Pancreas (tissue), 10 donors: ENCODE measurements around the gene CLASRP. TPM values are rescaled to one million over a fixed set of nuclear protein-coding genes. Genes with fewer than 3 reads are reported as not detected.
A peak's percentile ranks its signal among the peaks of the same experiment; 100 is the strongest.

ENCODE experiments used
- ATAC-seq, 4 donors: fragments of 200-7000 bp; cut with Tn5 transposase; one replicate each; pipeline versions ENCODE4 v1.8.0 to v1.9.1; 2020; ENCODE audit warnings: mild to moderate bottlenecking in 4 of 4, moderate library complexity in 4 of 4
- DNase-seq, 6 donors: peaks; one replicate each; pipeline ENCODE4 v3.0.0-alpha.2; 2020
- FAIRE-seq: peaks from 2 replicates; lab custom pipeline; 2012; peaks lifted over from hg19 to GRCh38; lab: Jason Lieb, UNC
- H3K27ac ChIP-seq, 4 donors: fragments of 200-600 bp; sonication (generic); 1 replicate in 3 of 4; 2 replicates in 1 of 4; pipeline versions ENCODE4 v1.5.0 to v1.8.0; 2020
- H3K27me3 ChIP-seq, 4 donors: fragments of 200-600 bp; one replicate each; pipeline ENCODE4 v1.8.0; 2021
- H3K36me3 ChIP-seq, 3 donors: fragments of 200-600 bp; sonication (generic) in 1 of 3; one replicate each; pipeline versions ENCODE4 v1.5.0 to v1.8.0; 2020 to 2021
- H3K4me1 ChIP-seq, 3 donors: fragments of 200-600 bp; one replicate each; pipeline ENCODE4 v1.8.0; 2021
- H3K4me3 ChIP-seq, 4 donors: fragments of 200-600 bp; sonication (generic) in 2 of 4; one replicate each; pipeline versions ENCODE4 v1.5.0 to v1.8.0; 2020 to 2021
- H3K9me3 ChIP-seq, 4 donors: fragments of 200-600 bp; one replicate each; pipeline ENCODE4 v1.8.0; 2021
- WGBS, 2 donors: extraction: QIAGEN DNeasy Blood & Tissue Kit; methylation state at CpG; one replicate each; pipeline ENCODE4 v1.1.7; 2013; 5-methylcytosine and 5-hydroxymethylcytosine counted together
- intact Hi-C, 3 donors: fragments of 100-400 bp; cut with DNase I; formaldehyde crosslinking; loops; one replicate each; pipeline versions ENCODE4 v1.11.1 to v1.14.2; 2022
- polyA plus RNA-seq, 2 donors: library from polyadenylated mRNA; stranded (reverse); fragments of 200-250 nt; gene quantifications; one replicate each; pipeline ENCODE4 v1.2.3, GENCODE V29; 2013
- total RNA-seq, 6 donors: library from RNA; stranded (reverse); fragmentation: NEBNext Ultra II Directional in 4 of 6; extraction: Animal tissue kit (Norgen Biotek cat#: 25700) in 4 of 6; gene quantifications; one replicate each; pipeline versions ENCODE4 v1.2.1 to v1.2.4, GENCODE V29; 2021 to 2023
- TF ChIP-seq, protein P1 (sequence below), 4 donors: fragments of 200-600 bp; sonication (generic) in 3 of 4; IDR thresholded peaks; one replicate each; pipeline versions ENCODE4 v1.5.0 to v1.8.0; 2021; ENCODE audit warnings: antibody characterized with exemption in 4 of 4
- donor health status: healthy with polysubstance abuse.
- donor health status: DM: no; HTN: no; CAD: no; lungs with moderate emphysema.
- donor health status: DM: no; HTN: no; CAD: no.
- donor health status: control.
- donor health status: control.
- donor health status: Bipolar disorder and iron deficiency.
- donor health status: DM: yes; HTN: yes; CAD: no.
- donor health status: DM: no; HTN: no; CAD: no.
- donor health status: DM: no; HTN: no; CAD: no.
- donor health status: DM: yes; HTN: yes; CAD: no.

The CLASRP gene
- total and polyA plus RNA-seq, 8 donors, result 34.8 to 244 (median 51.9) TPM

DNA sequence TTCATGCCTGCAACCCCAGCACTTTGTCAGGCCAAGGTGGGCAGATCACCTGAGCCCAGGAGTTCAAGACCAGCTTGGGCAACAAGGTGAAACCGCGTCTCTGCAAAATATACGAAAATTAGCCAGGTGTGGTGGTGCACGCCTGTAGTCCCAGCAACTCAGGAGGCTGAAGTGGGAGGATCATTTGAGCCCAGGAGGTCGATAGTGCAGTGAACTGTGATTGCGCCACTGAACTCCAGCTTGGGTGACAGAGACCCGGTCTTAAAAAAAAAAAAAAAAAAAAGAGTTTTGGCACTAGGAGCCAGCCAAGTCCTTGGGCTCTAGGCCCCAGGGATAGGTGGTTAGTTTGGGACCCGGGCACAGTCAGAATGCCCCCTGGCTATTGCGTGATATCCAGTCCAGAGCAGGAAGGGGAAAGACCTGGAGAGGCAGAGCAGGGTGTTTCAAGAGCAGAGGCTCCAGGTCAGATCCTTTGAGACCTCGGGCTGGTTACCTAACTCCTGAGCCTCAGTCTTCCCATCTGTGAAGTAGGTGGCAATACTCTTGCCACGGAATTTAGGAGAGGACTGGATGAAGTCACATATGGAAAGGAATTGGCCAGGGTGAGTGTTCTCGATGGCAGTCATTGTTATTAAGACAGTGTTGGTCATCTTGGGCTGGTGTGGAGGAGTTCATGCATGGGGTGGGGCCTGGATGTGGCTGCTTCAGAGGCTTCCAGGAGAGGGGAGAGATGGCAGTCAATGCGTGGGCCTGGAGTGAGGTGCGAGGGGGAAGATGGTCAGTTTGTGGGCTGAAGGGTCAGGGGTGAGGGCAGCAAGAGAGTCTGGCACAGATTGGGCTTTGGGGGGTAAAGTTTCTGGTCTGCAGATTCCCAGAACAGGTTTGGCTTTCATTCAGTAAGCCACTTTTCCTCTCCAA, 56.9 kb downstream of the CLASRP start:
- ATAC-seq (no peak), DNase-seq (no peak), FAIRE-seq (no peak)
- intact Hi-C loops, result no loop called here
- no peak overlapping the region for H3K4me3 ChIP-seq
- no peaks in the 10 kb centered on the region for H3K36me3 ChIP-seq
- TF ChIP-seq, protein P1, sequence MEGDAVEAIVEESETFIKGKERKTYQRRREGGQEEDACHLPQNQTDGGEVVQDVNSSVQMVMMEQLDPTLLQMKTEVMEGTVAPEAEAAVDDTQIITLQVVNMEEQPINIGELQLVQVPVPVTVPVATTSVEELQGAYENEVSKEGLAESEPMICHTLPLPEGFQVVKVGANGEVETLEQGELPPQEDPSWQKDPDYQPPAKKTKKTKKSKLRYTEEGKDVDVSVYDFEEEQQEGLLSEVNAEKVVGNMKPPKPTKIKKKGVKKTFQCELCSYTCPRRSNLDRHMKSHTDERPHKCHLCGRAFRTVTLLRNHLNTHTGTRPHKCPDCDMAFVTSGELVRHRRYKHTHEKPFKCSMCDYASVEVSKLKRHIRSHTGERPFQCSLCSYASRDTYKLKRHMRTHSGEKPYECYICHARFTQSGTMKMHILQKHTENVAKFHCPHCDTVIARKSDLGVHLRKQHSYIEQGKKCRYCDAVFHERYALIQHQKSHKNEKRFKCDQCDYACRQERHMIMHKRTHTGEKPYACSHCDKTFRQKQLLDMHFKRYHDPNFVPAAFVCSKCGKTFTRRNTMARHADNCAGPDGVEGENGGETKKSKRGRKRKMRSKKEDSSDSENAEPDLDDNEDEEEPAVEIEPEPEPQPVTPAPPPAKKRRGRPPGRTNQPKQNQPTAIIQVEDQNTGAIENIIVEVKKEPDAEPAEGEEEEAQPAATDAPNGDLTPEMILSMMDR (IDR thresholded peaks at IDR 0.05), result no peak
- H3K9me3 ChIP-seq, result no peaks in the 10 kb centered on the region
- H3K27ac ChIP-seq, result no peak overlapping the region
- no peaks in the 10 kb centered on the region for H3K27me3 ChIP-seq
- peaks cover 28 to 41% (median 32%) of the 10 kb centered on the region in 3 donors for H3K4me1 ChIP-seq
- 81 to 83% methylated on average over 14 of the region's 14 CpGs for WGBS, 2 donors

DNA sequence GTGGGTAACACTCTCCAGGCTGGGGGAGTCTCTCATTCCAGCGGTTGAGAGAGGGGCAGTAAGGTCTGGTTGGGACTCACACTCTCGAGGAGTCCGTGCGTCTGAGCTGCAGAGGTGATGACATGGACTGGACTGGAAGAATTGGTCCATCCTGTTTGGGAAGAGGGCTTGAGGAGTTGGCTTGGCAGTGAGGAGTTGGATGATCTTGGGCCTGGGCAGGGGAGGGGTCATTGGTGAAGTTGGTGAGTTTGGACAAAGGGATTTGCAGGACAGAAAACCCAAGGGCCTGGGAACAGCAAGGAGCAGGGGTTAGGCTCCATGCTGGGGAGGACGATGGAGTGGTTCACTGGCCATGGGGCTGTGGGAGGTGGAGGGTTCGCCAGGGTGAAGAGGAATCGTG, 57.9 kb downstream of the CLASRP start:
- no peak for FAIRE-seq
- no peaks in the 10 kb centered on the region for H3K27me3 ChIP-seq
- DNase-seq, result no peak
- no peak overlapping the region for H3K4me3 ChIP-seq
- H3K9me3 ChIP-seq, result no peaks in the 10 kb centered on the region
- peaks cover 28 to 37% (median 34%) of the 10 kb centered on the region in 3 donors for H3K4me1 ChIP-seq
- ATAC-seq, result no peak
- no peaks in the 10 kb centered on the region for H3K36me3 ChIP-seq
- 85 to 89% methylated on average over 7 of the region's 7 CpGs for WGBS, 2 donors
- intact Hi-C loops, result no loop called here
- TF ChIP-seq, protein P1 (IDR thresholded peaks at IDR 0.05), result no peak
- no peak overlapping the region for H3K27ac ChIP-seq

DNA sequence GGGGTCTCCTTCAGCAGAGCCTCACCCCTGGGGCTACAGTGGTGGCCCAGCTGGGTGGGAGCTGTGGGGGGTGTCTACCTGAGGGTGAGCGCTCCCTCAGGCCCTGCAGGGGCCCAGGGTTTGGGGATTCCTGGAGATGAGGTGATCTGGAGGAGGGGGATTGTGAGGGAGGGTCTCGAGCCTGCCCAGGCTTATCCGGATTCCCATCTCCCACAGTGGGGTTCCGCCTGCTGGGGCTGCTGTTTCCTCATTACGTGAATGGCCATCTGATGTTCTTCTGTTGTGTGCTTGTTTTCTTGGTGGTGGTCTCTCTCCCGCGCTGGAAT, 58.6 kb downstream of the CLASRP start:
- intact Hi-C loops, result no loop called here
- ATAC-seq (no peak), DNase-seq (no peak), FAIRE-seq (no peak)
- H3K4me1 ChIP-seq, result peaks cover 28 to 37% (median 34%) of the 10 kb centered on the region in 3 donors
- WGBS, 2 donors, result 58 to 65% methylated on average over 7 of the region's 7 CpGs
- TF ChIP-seq, protein P1 (IDR thresholded peaks at IDR 0.05), result no peak
- no peak overlapping the region for H3K4me3 ChIP-seq
- H3K27me3 ChIP-seq, result no peaks in the 10 kb centered on the region
- no peaks in the 10 kb centered on the region for H3K9me3 ChIP-seq
- H3K27ac ChIP-seq, result peak overlapping the region in 2 of 4 donors; percentile 58 to 68
- no peaks in the 10 kb centered on the region for H3K36me3 ChIP-seq

DNA sequence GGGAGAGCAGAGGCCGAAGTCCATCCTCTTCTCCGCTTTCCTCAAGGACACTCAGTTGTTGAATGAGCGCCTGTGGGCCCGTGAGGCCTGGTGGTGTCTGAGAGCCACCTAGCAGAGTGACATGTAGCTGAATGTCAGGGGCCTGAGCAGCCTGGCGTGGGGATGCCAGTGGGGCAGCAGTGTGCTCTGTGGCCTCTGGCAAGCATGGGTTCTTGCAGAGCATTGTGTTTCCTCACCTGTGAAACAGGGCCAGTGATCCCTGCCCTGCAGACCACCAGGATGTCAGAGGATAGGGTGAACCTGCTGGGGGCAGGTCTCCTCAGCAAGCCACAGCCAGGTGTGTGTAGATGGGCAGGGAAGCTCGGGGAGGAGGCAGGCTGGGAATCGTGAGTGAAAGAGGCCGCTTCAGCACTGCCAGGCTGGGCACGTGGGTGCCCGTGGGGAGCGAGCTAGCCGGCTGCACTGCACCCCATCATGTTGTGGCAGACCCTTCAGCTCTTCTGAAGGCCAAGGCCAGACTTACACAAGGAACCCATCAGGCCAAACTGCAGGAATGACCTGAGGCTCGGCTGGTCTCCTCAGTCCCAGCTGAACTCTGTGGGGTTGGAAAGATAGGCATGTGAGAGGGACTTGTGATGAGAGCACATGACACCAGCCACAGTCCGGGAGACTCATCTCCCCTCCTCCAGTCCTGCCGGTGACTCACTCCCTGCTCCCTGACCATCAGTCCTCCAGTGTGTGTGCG, 59.1 kb downstream of the CLASRP start:
- intact Hi-C loops, result no loop called here
- Histone ChIP-seq H3K9me3 (no peaks in the 10 kb centered on the region), H3K27ac (peak overlapping the region in 3 of 4 donors; percentile 11 to 68 (median 58)), H3K4me3 (no peak overlapping the region), H3K4me1 (peaks cover 28 to 37% (median 34%) of the 10 kb centered on the region in 3 donors), H3K36me3 (no peaks in the 10 kb centered on the region), H3K27me3 (no peaks in the 10 kb centered on the region)
- 47 to 48% methylated on average over 16 of the region's 16 CpGs for WGBS, 2 donors
- ATAC-seq (peak in 3 of 4 donors; percentile 47 to 78 (median 76)), DNase-seq (peak in 1 of 6 donors; percentile 61), FAIRE-seq (no peak)
- TF ChIP-seq, protein P1 (IDR thresholded peaks at IDR 0.05), result no peak
